HepG2 (cell line): Measurements from ENCODE around the gene ACACB. TPM values are rescaled to one million over a fixed set of nuclear protein-coding genes. Genes with fewer than 3 reads are reported as not detected.

ENCODE experiments used
- ATAC-seq: fragments of 200-7000 bp; cut with Tn5 transposase; 3 replicates; pipeline ENCODE4 v1.9.1; 2020; ENCODE audit warnings: mild to moderate bottlenecking, moderate library complexity
- BruUV-seq: library from RNA; stranded (reverse); fragments of 400-500 nt; replicated peaks from 2 replicates; lab custom pipeline; 2021; lab: Mats Ljungman, UMichigan
- CTCF ChIA-PET: fragments of 300-600 bp; formaldehyde crosslinking; extraction: SDS; loops from one replicate; lab custom pipeline; 2021; ENCODE audit warnings: low total read pairs, inconsistent platforms, low intra/inter-chr PET ratio; lab: Yijun Ruan, JAX
- POLR2A ChIA-PET: fragments of 350-600 bp; sonication (Branson Sonifier 250); formaldehyde crosslinking; loops from one replicate; lab custom pipeline; 2020; ENCODE audit warnings: antibody characterized with exemption, inconsistent platforms; lab: Yijun Ruan, JAX
- DNase-seq: peaks from one replicate; pipeline ENCODE4 v3.0.0-alpha.2; 2015; ENCODE audit warnings: low spot score
- FAIRE-seq: peaks from 3 replicates; lab custom pipeline; 2011; peaks lifted over from hg19 to GRCh38; lab: Jason Lieb, UNC
- H2AFZ ChIP-seq: one replicate; pipeline ENCODE4 v1.6.1; 2011; ENCODE audit warnings: low read length, inconsistent platforms
- H3K27ac ChIP-seq: fragments of 300-600 bp; 3 replicates; pipeline ENCODE4 v1.8.0; 2011; ENCODE audit warnings: mixed run types, mild to moderate bottlenecking, mixed read lengths, low read length, inconsistent platforms; ENCODE audit not compliant: insufficient read depth; ENCODE audit errors: extremely low read length
- H3K27me3 ChIP-seq, 2 experiments: fragments of 200-600 bp in 1 of 2; 2 replicates in 1 of 2; 3 replicates in 1 of 2; pipeline versions ENCODE4 v1.6.0 to v1.8.0; 2011; ENCODE audit warnings: low read length in 2 of 2, mild to moderate bottlenecking in 2 of 2, moderate library complexity in 2 of 2, inconsistent platforms in 1 of 2; ENCODE audit not compliant: insufficient read depth in 2 of 2, control insufficient read depth in 1 of 2
- H3K36me3 ChIP-seq, 2 experiments: fragments of 200-600 bp in 1 of 2; replicated peaks in 1 of 2; 2 replicates in 1 of 2; 3 replicates in 1 of 2; pipeline versions ENCODE4 v1.5.1 to v1.8.0; 2011; ENCODE audit warnings: low read length in 2 of 2, inconsistent platforms in 1 of 2; ENCODE audit not compliant: insufficient read depth in 2 of 2, control insufficient read depth in 1 of 2
- H3K4me1 ChIP-seq: 2 replicates; pipeline ENCODE4 v1.5.1; 2012; ENCODE audit warnings: low read length, inconsistent platforms; ENCODE audit not compliant: insufficient read depth
- H3K4me2 ChIP-seq: 2 replicates; pipeline ENCODE4 v1.6.0; 2011; ENCODE audit warnings: low read depth, low read length, inconsistent platforms
- H3K4me3 ChIP-seq, 3 experiments: fragments of 200-600 bp in 1 of 3; sonication (generic), shearing (Covaris generic) in 1 of 3; replicated peaks in 1 of 3; 2 replicates each; pipeline ENCODE4 v1.5.1; 2011 to 2016; ENCODE audit warnings: low read length in 3 of 3, inconsistent platforms in 2 of 3, low read depth in 2 of 3, mild to moderate bottlenecking in 2 of 3, control low read depth in 1 of 3, mixed read lengths in 1 of 3; ENCODE audit not compliant: insufficient read depth in 1 of 3
- H3K79me2 ChIP-seq: one replicate; pipeline ENCODE4 v1.6.1; 2011; ENCODE audit warnings: low read length, inconsistent platforms; ENCODE audit not compliant: insufficient read depth
- H3K9ac ChIP-seq: 2 replicates; pipeline ENCODE4 v1.6.0; 2011; ENCODE audit warnings: mild to moderate bottlenecking, low read depth, low read length, inconsistent platforms; ENCODE audit not compliant: insufficient read depth
- H3K9me3 ChIP-seq: 2 replicates; pipeline ENCODE4 v1.5.1; 2012; ENCODE audit warnings: mild to moderate bottlenecking, low read length
- H4K20me1 ChIP-seq: 2 replicates; pipeline ENCODE4 v1.6.0; 2011; ENCODE audit warnings: inconsistent platforms, mild to moderate bottlenecking, low read length, moderate library complexity; ENCODE audit not compliant: insufficient read depth
- AHR ChIP-seq: IDR thresholded peaks from 2 replicates; pipeline ENCODE4 v1.6.1; 2018; ENCODE audit warnings: missing genetic modification reagents, missing compliant biosample characterization
- E2F1 ChIP-seq: sonication (generic); formaldehyde crosslinking; IDR thresholded peaks from 2 replicates; pipeline ENCODE4 v1.5.0; 2020; ENCODE audit warnings: missing genetic modification reagents
- HMGA1 ChIP-seq: sonication (generic); formaldehyde crosslinking; conservative IDR thresholded peaks from 2 replicates; pipeline ENCODE4 v1.4.0; 2020; ENCODE audit warnings: missing genetic modification reagents
- IKZF1 ChIP-seq: fragments of 450-650 bp; IDR thresholded peaks from 2 replicates; pipeline ENCODE4 v1.7.1; 2016
- ISL2 ChIP-seq: sonication (generic); formaldehyde crosslinking; IDR thresholded peaks from 2 replicates; pipeline ENCODE4 v1.5.0; 2020; ENCODE audit warnings: missing genetic modification reagents
- KDM1A ChIP-seq: IDR thresholded peaks from 2 replicates; pipeline ENCODE4 v1.6.1; 2016; ENCODE audit warnings: missing compliant biosample characterization
- ZNF274 ChIP-seq: sonication (generic); formaldehyde crosslinking; IDR thresholded peaks from 2 replicates; pipeline ENCODE4 v1.5.1; 2020; ENCODE audit warnings: mild to moderate bottlenecking, missing genetic modification reagents
- ZNF564 ChIP-seq: sonication (generic); formaldehyde crosslinking; IDR thresholded peaks from 2 replicates; pipeline ENCODE4 v1.8.1; 2023; ENCODE audit warnings: mild to moderate bottlenecking, missing genetic modification reagents
- ZNF704 ChIP-seq: sonication (generic); formaldehyde crosslinking; IDR thresholded peaks from 2 replicates; pipeline ENCODE4 v1.8.1; 2023; ENCODE audit warnings: mild to moderate bottlenecking, inconsistent platforms, moderate library complexity, missing genetic modification reagents, borderline replicate concordance
- ZNF780A ChIP-seq: sonication (generic); formaldehyde crosslinking; IDR thresholded peaks from 2 replicates; pipeline ENCODE4 v1.8.0; 2022; ENCODE audit warnings: mild to moderate bottlenecking, missing genetic modification reagents, moderate library complexity
- WGBS: methylation state at CpG from one replicate; pipeline ENCODE4 v1.1.6; 2017; ENCODE audit warnings: low lambda C conversion rate; 5-methylcytosine and 5-hydroxymethylcytosine counted together
- in situ Hi-C: cut with HindIII; loops from 2 replicates; pipeline ENCODE4 v1.10.0; 2017; ENCODE audit warnings: low pct_unique_long_range_greater_than_20kb; ENCODE audit not compliant: extremely low pct_ligation_motif_present
- intact Hi-C: fragments of 100-400 bp; cut with micrococcal nuclease; formaldehyde crosslinking; loops from one replicate; pipeline ENCODE4 v1.10.0; 2022; ENCODE audit not compliant: unreplicated experiment
- polyA plus RNA-seq, 8 experiments: library from polyadenylated mRNA; depleted of rRNA in 3 of 8; stranded (reverse) in 7 of 8; unstranded in 1 of 8; fragments of >200 nt; fragmentation: Illumina TruSeq in 4 of 8; extraction: Trizol in 4 of 8; gene quantifications; 2 replicates each; pipeline versions ENCODE4 v1.2.1 to v1.2.3, GENCODE V29; 2011 to 2016; ENCODE audit warnings: low read depth in 4 of 8, missing spikeins in 1 of 8, mixed read lengths in 1 of 8; ENCODE audit not compliant: insufficient read depth in 1 of 8
- total RNA-seq, 5 experiments: library from RNA; depleted of rRNA; stranded (reverse); fragments of >200 nt; fragmentation: Illumina TruSeq; extraction: Trizol; gene quantifications; 2 replicates each; pipeline ENCODE4 v1.2.3, GENCODE V29; 2016; ENCODE audit warnings: low read depth in 1 of 5

Gene ACACB
- total and polyA plus RNA-seq, 2 of the 13 experiments (the other 11 are each of a cell fraction or from before 2014, with no cell fraction given): 6.2 to 8.6 TPM

GRCh38 chr12:109290061-109290460, 173.7 kb downstream of the ACACB start (continued):
- TF ChIP-seq ZNF564 (CRISPR knock-in tag): no peak
- no peak for TF ChIP-seq KDM1A (CRISPR knock-in tag)
- TF ChIP-seq E2F1 (CRISPR knock-in tag): no peak
- TF ChIP-seq HMGA1: no peak
- TF ChIP-seq ZNF704 (CRISPR knock-in tag): no peak
- no peak for TF ChIP-seq ZNF780A (CRISPR knock-in tag)
- TF ChIP-seq ISL2 (CRISPR knock-in tag): no peak
- TF ChIP-seq IKZF1: no peak

- 75% methylated on average over 5 of the region's 15 CpGs for WGBS
- H4K20me1 ChIP-seq: no peaks in the 10 kb centered on the region
- no peak overlapping the region for H2AFZ ChIP-seq
- DNase-seq (no peak), ATAC-seq (no peak; the same call in 1 of the 3 replicates), FAIRE-seq (no peak)
- H3K36me3 ChIP-seq: no peaks in the 10 kb centered on the region
- no peak overlapping the region for H3K9ac ChIP-seq
- intact Hi-C loops: no loop called here
- H3K27ac ChIP-seq: no peak overlapping the region
- in situ Hi-C loops: no loop called here
- no peaks in the 10 kb centered on the region for H3K9me3 ChIP-seq
- ChIA-PET POLR2A (no interaction called here), CTCF (no interaction called here)
- H3K79me2 ChIP-seq: no peaks in the 10 kb centered on the region
- TF ChIP-seq ZNF274 (CRISPR knock-in tag): no peak
- TF ChIP-seq AHR: no peak
- no TSS peak for BruUV-seq
- peaks cover 0 to 4% of the 10 kb centered on the region in 2 experiments; a peak in 1 of 5 replicates for H3K27me3 ChIP-seq
- no peak overlapping the region for H3K4me3 ChIP-seq
- peaks cover 7% of the 10 kb centered on the region for H3K4me1 ChIP-seq
- no peak overlapping the region for H3K4me2 ChIP-seq
Measured at GRCh38 chr12:109291117-109291516, 174.7 kb downstream of the ACACB start.
